Loucy (cell line): ENCODE data around the gene NCMAP.

Experiments
- EZH2phosphoT487 ChIP-seq: fragments of 200-600 bp; IDR thresholded peaks from 2 replicates; pipeline ENCODE4 v1.6.1; 2018; ENCODE audit warnings: antibody characterized with exemption, mild to moderate bottlenecking, moderate library complexity, borderline replicate concordance
- TF ChIP-seq, protein P1 (sequence below): fragments of 200-600 bp; sonication (generic); conservative IDR thresholded peaks from 2 replicates; pipeline ENCODE4 v1.5.1; 2014; ENCODE audit warnings: mild to moderate bottlenecking, antibody characterized with exemption, low read length

DNA sequence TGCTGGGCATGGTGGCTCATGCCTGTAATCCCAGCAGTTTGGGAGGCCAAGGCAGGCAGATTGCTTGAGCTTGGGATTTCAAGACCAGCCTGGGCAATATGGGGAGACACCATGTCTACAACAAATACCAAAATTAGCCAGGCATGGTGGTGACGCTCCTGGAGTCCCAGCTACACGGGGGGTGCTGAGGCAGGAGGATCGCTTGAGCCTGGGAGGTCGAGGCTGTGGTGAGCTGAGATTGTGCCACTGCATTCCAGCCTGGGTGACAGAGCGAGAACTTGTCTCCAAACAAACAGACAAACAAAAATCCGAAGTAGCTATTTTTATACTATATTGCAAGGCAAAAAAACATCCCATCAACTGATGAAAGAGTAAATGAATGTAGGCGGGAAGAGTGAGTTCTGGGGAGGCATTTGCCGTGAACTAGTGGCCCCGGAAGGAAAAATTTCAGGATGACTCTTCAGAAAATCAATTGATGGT is 40.6 kb downstream of the NCMAP start:
- TF ChIP-seq, protein P1, sequence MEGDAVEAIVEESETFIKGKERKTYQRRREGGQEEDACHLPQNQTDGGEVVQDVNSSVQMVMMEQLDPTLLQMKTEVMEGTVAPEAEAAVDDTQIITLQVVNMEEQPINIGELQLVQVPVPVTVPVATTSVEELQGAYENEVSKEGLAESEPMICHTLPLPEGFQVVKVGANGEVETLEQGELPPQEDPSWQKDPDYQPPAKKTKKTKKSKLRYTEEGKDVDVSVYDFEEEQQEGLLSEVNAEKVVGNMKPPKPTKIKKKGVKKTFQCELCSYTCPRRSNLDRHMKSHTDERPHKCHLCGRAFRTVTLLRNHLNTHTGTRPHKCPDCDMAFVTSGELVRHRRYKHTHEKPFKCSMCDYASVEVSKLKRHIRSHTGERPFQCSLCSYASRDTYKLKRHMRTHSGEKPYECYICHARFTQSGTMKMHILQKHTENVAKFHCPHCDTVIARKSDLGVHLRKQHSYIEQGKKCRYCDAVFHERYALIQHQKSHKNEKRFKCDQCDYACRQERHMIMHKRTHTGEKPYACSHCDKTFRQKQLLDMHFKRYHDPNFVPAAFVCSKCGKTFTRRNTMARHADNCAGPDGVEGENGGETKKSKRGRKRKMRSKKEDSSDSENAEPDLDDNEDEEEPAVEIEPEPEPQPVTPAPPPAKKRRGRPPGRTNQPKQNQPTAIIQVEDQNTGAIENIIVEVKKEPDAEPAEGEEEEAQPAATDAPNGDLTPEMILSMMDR: no peak
- TF ChIP-seq EZH2phosphoT487: no peak
